Raji (cell line): ENCODE data around the gene ALDH3A1.

Experiments used
- POLR2A ChIP-seq: IDR thresholded peaks from 2 replicates; pipeline ENCODE4 v1.6.1; 2011; ENCODE audit warnings: low read depth, low read length, control low read depth; ENCODE audit not compliant: insufficient read depth

ALDH3A1 gene

DNA sequence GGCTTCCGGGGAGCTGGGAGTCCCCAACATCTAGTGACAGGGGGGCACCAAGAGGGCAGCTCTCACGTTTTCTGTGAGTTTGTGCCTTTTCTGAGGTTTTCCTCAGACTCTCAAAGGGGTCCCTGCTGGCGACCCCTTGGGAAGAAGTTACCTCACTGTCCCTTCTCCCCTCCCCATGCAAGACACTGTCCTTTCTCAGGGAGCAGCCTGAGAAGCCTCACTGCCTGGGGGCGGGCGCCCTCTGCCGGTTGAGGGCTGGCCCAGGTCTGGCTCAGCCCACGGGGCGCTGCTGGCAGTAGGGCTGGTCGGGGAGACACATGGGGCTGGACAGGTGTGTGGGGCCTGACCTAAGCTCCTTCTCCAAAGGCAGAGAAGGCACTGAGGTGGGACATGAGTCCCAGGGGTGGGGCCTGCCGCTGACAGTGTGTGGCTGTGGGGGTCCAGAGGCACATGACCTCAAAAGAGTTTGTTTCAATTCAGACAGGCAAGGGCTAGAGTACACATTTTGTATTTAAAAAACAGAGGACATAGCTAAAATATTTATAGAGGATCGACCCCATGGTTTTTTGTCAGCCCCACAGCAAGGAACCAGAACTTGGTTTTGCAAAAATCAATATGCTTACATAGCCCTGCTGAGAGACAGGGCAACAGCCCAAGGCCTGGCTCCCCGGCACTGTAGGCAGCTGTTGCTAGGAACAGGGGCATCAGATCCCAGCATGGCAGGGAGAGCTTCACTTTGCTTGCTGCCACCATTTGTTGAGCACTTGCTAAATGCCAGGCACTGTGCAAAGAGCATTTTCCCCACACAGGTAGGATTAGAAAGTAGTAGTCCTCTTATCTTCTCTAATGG lies 18.5 kb upstream of the ALDH3A1 start:
- no peak for TF ChIP-seq POLR2A

DNA sequence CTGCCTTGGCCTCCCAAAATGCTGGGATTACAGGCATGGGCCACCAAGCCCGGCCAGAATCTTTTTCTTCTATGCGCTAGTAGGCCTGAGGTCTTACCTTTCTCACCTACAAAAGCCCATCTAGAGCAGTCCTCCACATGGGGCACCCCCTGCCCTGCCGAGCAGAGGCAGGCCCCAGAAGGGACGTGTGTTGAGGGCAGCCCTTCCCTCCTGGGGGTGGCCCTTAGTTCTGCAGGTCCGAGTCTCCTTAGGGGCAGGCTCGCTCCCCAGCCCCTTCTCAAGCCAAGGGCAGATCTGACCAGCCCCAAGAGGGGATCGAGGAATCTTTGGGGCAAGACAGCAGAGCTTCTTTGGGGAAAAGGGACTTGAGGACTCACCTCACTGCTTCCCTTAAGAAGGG lies 17.9 kb upstream of the ALDH3A1 start:
- TF ChIP-seq POLR2A = no peak

DNA sequence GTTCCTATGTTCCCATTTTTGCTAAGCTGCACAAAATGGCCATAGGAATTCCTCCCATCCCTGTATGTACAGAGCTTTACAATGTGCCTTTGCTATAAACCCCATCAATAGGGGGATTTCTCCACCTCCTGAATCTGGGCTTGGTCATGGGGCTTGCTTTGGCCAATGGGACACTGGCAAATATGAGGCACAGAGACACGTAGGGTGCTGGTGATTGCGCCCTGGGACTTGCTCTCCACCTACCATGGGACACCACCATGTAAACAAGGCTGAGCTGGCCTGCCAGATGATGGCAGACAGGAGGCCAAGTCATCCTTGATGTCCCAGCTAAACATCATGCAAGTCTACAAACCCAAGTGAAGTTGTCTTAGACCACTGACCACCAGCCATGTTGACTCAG lies 15.3 kb upstream of the ALDH3A1 start:
- no peak for TF ChIP-seq POLR2A

- no peak for TF ChIP-seq POLR2A
Observed at GRCh38 chr17:19762515-19762961, 14.4 kb upstream of the ALDH3A1 start.

GRCh38 chr17:19760746-19761145 lies 12.6 kb upstream of the ALDH3A1 start:
- TF ChIP-seq POLR2A = no peak

- TF ChIP-seq POLR2A = no peak
Observed at GRCh38 chr17:19759568-19760549, 11.8 kb upstream of the ALDH3A1 start.

GRCh38 chr17:19757536-19758180 lies 9.6 kb upstream of the ALDH3A1 start:
- TF ChIP-seq POLR2A = no peak

DNA sequence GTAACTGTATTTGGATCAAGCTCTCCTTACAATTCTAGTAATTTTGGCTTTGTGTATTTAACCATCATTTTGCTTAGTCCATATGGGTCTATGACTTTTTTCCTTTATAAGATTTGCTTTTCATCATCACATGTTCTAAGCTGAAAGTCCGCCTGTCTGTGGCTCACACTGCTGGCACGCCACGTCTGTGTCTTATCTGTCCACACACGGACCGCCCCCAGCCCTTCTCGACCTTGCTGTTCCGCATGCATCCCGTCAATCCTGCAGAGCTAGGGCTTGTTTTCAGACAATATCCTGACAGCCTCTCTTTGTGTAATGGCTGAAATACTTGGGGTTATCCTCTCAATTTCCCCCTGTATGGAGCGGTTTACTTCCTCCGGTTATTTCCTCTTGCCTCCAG lies 8.4 kb upstream of the ALDH3A1 start:
- TF ChIP-seq POLR2A = no peak

DNA sequence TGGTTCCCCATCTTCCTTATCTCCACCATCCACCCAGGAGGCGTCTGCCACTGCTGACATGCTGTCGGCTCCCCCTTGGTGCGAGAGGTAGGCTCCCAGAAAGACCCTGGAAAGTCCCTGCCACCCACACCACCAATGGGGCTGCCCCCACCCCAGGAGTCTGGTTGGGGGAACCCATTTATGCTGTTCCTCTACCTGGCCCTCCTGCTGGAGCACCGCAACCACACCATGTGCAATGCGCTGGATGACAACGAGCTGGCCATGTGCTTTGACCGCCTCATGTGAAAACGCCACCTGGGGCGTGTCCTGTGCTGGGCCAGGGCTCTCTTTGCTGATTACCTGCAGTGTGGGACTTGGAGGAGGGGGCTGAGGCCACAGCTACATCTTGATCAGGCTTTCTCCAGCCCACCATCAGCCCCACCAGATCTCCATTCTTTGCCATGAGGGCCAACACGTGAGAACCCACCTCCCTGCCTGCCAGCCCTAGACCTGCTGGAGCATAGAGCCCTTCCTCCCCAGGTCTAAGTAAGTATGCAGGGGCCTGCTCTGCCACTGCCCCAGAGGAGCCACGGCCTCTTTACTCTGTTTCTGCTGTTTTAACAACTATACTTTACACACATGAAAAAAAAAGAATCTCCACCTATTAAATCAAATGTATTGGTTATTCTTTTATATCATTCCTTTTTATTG lies 7.9 kb upstream of the ALDH3A1 start:
- TF ChIP-seq POLR2A = no peak

- TF ChIP-seq POLR2A = no peak
Observed at GRCh38 chr17:19755392-19755791, 7.3 kb upstream of the ALDH3A1 start.

- TF ChIP-seq POLR2A = no peak
Observed at GRCh38 chr17:19753661-19754463, 5.8 kb upstream of the ALDH3A1 start.

- TF ChIP-seq POLR2A = no peak
Observed at GRCh38 chr17:19753051-19753509, 5.0 kb upstream of the ALDH3A1 start.

DNA sequence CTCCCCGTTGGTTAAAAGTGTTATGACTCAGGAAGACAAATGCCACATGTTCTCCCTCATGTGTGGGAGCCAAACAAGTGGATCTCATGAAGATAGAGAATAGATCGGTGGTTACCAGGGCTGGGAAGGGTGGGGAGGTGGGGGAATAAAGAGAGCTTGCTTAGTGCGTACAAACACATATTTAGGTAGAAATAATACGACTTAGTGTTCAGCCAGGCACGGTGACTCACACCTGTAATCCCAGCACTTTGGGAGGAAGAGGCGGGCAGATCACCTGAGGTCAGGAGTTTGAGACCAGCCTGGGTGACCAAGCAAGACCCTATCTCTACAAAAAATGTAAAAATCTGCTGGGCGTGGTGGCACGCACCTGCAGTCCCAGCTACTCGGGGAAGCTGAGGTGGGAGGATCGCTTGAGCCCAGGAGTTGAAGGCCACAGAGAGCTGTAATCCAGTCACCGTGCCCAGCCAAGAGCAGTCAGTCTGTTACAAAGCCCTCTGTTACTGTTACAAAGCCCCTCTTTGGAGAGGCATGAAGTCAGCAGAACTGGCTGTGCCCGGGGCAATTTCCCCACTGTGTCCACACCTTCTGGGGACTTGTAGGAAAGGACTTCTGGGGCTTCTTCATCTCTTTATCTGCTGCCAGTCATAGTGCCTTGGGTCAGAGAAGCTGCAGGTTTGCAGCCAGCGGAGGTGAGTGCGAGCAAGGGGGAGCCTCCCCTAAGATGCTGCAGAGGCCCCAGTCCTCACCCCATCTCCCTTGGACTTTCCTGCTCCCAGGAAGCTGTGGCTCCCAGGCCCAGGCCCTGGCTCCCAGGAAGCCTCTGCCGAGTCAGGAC lies 4.3 kb upstream of the ALDH3A1 start:
- TF ChIP-seq POLR2A = no peak
